ENCODE data around the gene HLA-A.
A peak's percentile ranks its signal among the peaks of the same experiment; 100 is the strongest.
"Not testable (repeated sequence)": the region's sequence is repeated elsewhere in the genome, so short reads cannot be mapped to it uniquely, and the experiment has no call there.

The HLA-A gene

GRCh38 chr6:29959467-29959866, 17.1 kb downstream of the HLA-A start:
- Histone ChIP-seq H3K4ac (ENCODE audit: low read length) (no peak overlapping the region), H3K4me3 (ENCODE audit: low read length in 2 of 2) (no peak overlapping the region), H2BK12ac (ENCODE audit: low read length) (no peak overlapping the region), H2AFZ (ENCODE audit: low read length) (no peak overlapping the region), H4K8ac (ENCODE audit: low read depth, low read length) (no peak overlapping the region), H3K27ac (replicated peaks; ENCODE audit: low read length) (no peak overlapping the region), H3K4me2 (ENCODE audit: insufficient read depth, low read length, poor library complexity, severe bottlenecking) (no peak overlapping the region), H2BK120ac (ENCODE audit: low read depth, low read length) (no peak overlapping the region), H3K18ac (ENCODE audit: low read length) (no peak overlapping the region), H3K79me1 (ENCODE audit: low read depth, low read length) (peaks cover 2% of the 10 kb centered on the region), H3K4me1 (ENCODE audit: control insufficient read depth in 2 of 2, insufficient read depth in 1 of 2, low read depth in 1 of 2, low read length in 2 of 2) (peaks cover under 1 to 2% of the 10 kb centered on the region in 2 donors), H2AK5ac (ENCODE audit: low read depth, low read length) (no peak overlapping the region), H3K9me3 (replicated peaks in 1 of 2; ENCODE audit: control insufficient read depth in 2 of 2, insufficient read depth in 1 of 2, low read depth in 1 of 2, low read length in 2 of 2) (no peaks in the 10 kb centered on the region), H3K23ac (ENCODE audit: low read depth, low read length, poor library complexity) (no peak overlapping the region), H3K14ac (ENCODE audit: low read length) (no peak overlapping the region), H4K91ac (ENCODE audit: low read depth, low read length, poor library complexity) (no peak overlapping the region), H2BK5ac (ENCODE audit: low read length) (no peak overlapping the region), H3K9ac (ENCODE audit: low read depth, low read length, poor library complexity) (no peak overlapping the region), H3K27me3 (ENCODE audit: control insufficient read depth in 3 of 3, insufficient read depth in 3 of 3, low read depth in 1 of 3, low read length in 3 of 3) (no peaks in the 10 kb centered on the region), H3K36me3 (replicated peaks in 1 of 2; ENCODE audit: control insufficient read depth in 2 of 2, insufficient read depth in 2 of 2, low read length in 2 of 2) (no peaks in the 10 kb centered on the region), H2BK15ac (ENCODE audit: low read length) (no peak overlapping the region)
- DNase-seq (ENCODE audit: low spot score), result no peak

DNA sequence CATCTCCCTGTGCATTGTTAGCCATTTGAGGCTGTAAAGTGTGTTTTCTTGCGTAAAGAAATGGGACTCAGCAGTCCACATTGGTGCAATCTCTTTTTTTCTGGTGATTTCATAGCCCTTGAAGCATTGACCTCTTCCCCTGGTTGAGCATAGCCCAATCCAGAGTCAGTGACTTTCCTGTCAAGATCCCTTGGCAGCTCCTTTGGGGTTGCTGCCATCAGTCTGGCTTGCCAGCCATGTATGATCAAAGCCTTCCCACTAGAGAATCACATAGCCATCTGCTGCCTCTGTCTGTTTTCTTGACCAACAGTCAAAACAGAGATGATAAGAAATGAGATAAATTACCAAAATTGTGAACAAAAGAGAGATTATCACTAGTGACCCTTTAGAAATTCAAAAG, 19.6 kb downstream of the HLA-A start:
- Histone ChIP-seq H3K36me3 (replicated peaks in 1 of 2; ENCODE audit: control insufficient read depth in 2 of 2, insufficient read depth in 2 of 2, low read length in 2 of 2) (no peaks in the 10 kb centered on the region), H3K18ac (ENCODE audit: low read length) (no peak overlapping the region), H2BK120ac (ENCODE audit: low read depth, low read length) (no peak overlapping the region), H3K4me3 (ENCODE audit: low read length in 2 of 2) (no peak overlapping the region), H2BK15ac (ENCODE audit: low read length) (no peak overlapping the region), H2BK12ac (ENCODE audit: low read length) (no peak overlapping the region), H3K27me3 (ENCODE audit: control insufficient read depth in 3 of 3, insufficient read depth in 3 of 3, low read depth in 1 of 3, low read length in 3 of 3) (no peaks in the 10 kb centered on the region), H3K23ac (ENCODE audit: low read depth, low read length, poor library complexity) (no peak overlapping the region), H3K14ac (ENCODE audit: low read length) (no peak overlapping the region), H3K4me2 (ENCODE audit: insufficient read depth, low read length, poor library complexity, severe bottlenecking) (no peak overlapping the region), H3K4ac (ENCODE audit: low read length) (no peak overlapping the region), H3K4me1 (ENCODE audit: control insufficient read depth in 2 of 2, insufficient read depth in 1 of 2, low read depth in 1 of 2, low read length in 2 of 2) (peaks cover 9 to 11% of the 10 kb centered on the region in 2 donors), H2BK5ac (ENCODE audit: low read length) (no peak overlapping the region), H4K91ac (ENCODE audit: low read depth, low read length, poor library complexity) (no peak overlapping the region), H3K79me1 (ENCODE audit: low read depth, low read length) (no peaks in the 10 kb centered on the region), H2AK5ac (ENCODE audit: low read depth, low read length) (no peak overlapping the region), H3K27ac (replicated peaks; ENCODE audit: low read length) (no peak overlapping the region), H4K8ac (ENCODE audit: low read depth, low read length) (no peak overlapping the region), H3K9ac (ENCODE audit: low read depth, low read length, poor library complexity) (no peak overlapping the region), H3K9me3 (replicated peaks in 1 of 2; ENCODE audit: control insufficient read depth in 2 of 2, insufficient read depth in 1 of 2, low read depth in 1 of 2, low read length in 2 of 2) (no peaks in the 10 kb centered on the region), H2AFZ (ENCODE audit: low read length) (no peak overlapping the region)
- WGBS, 2 donors (ENCODE audit: extremely low coverage in 2 of 2, insufficient read length in 2 of 2, insufficient replicate concordance in 1 of 2), result no CpG with 5 or more reads among the region's 1 CpG
- DNase-seq (ENCODE audit: low spot score), result no peak

GRCh38 chr6:29963697-29964096, 21.4 kb downstream of the HLA-A start:
- H4K8ac ChIP-seq (ENCODE audit: low read depth, low read length); H3K14ac ChIP-seq (ENCODE audit: low read length); H3K27me3 ChIP-seq (ENCODE audit: control insufficient read depth in 3 of 3, insufficient read depth in 3 of 3, low read depth in 1 of 3, low read length in 3 of 3); H3K9ac ChIP-seq (ENCODE audit: low read depth, low read length, poor library complexity); H3K4ac ChIP-seq (ENCODE audit: low read length); DNase-seq (ENCODE audit: low spot score); H3K9me3 ChIP-seq (replicated peaks in 1 of 2; ENCODE audit: control insufficient read depth in 2 of 2, insufficient read depth in 1 of 2, low read depth in 1 of 2, low read length in 2 of 2); H2BK5ac ChIP-seq (ENCODE audit: low read length); H3K27ac ChIP-seq (replicated peaks; ENCODE audit: low read length); H2BK12ac ChIP-seq (ENCODE audit: low read length); H3K4me2 ChIP-seq (ENCODE audit: insufficient read depth, low read length, poor library complexity, severe bottlenecking); H2BK120ac ChIP-seq (ENCODE audit: low read depth, low read length); H2AFZ ChIP-seq (ENCODE audit: low read length); H2BK15ac ChIP-seq (ENCODE audit: low read length); H3K23ac ChIP-seq (ENCODE audit: low read depth, low read length, poor library complexity); H2AK5ac ChIP-seq (ENCODE audit: low read depth, low read length); H3K18ac ChIP-seq (ENCODE audit: low read length); H3K36me3 ChIP-seq (replicated peaks in 1 of 2; ENCODE audit: control insufficient read depth in 2 of 2, insufficient read depth in 2 of 2, low read length in 2 of 2); H3K79me1 ChIP-seq (ENCODE audit: low read depth, low read length); H4K91ac ChIP-seq (ENCODE audit: low read depth, low read length, poor library complexity); H3K4me3 ChIP-seq (ENCODE audit: low read length in 2 of 2): not testable (repeated sequence)
- no CpG with 5 or more reads among the region's 2 CpGs for WGBS, 2 donors (ENCODE audit: extremely low coverage in 2 of 2, insufficient read length in 2 of 2, insufficient replicate concordance in 1 of 2)
- peaks cover 9 to 11% of the 10 kb centered on the region in 2 donors for H3K4me1 ChIP-seq (ENCODE audit: control insufficient read depth in 2 of 2, insufficient read depth in 1 of 2, low read depth in 1 of 2, low read length in 2 of 2)

DNA sequence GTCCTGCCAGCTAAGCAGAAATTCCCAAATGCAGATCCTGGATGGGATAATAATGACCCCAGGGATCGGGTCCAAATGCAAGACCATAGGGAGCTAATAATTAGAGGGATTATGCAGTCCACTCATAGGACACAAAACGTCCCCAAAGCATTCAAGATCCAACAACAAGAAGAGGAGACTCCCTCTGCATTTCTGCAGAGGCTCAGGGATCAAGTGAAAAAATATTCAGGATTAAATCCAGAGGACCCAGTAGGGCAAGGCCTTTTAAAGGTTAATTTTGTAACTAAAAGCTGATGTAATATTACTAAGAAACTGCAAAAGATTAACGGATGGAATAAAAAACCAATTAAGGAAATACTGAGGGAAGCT, 22.2 kb downstream of the HLA-A start:
- Histone ChIP-seq H2BK12ac (ENCODE audit: low read length) (no peak overlapping the region), H3K36me3 (replicated peaks in 1 of 2; ENCODE audit: control insufficient read depth in 2 of 2, insufficient read depth in 2 of 2, low read length in 2 of 2) (no peaks in the 10 kb centered on the region), H3K4me2 (ENCODE audit: insufficient read depth, low read length, poor library complexity, severe bottlenecking) (no peak overlapping the region), H3K79me1 (ENCODE audit: low read depth, low read length) (no peaks in the 10 kb centered on the region), H2BK120ac (ENCODE audit: low read depth, low read length) (no peak overlapping the region), H3K4ac (ENCODE audit: low read length) (no peak overlapping the region), H2BK15ac (ENCODE audit: low read length) (no peak overlapping the region), H3K27me3 (ENCODE audit: control insufficient read depth in 3 of 3, insufficient read depth in 3 of 3, low read depth in 1 of 3, low read length in 3 of 3) (no peaks in the 10 kb centered on the region), H3K14ac (ENCODE audit: low read length) (no peak overlapping the region), H2AK5ac (ENCODE audit: low read depth, low read length) (no peak overlapping the region), H3K9me3 (replicated peaks in 1 of 2; ENCODE audit: control insufficient read depth in 2 of 2, insufficient read depth in 1 of 2, low read depth in 1 of 2, low read length in 2 of 2) (no peaks in the 10 kb centered on the region), H3K27ac (replicated peaks; ENCODE audit: low read length) (peak overlapping the region; percentile 70), H3K4me3 (ENCODE audit: low read length in 2 of 2) (peak overlapping the region in 1 of 2 donors; percentile 50), H2AFZ (ENCODE audit: low read length) (peak overlapping the region; percentile 89), H4K91ac (ENCODE audit: low read depth, low read length, poor library complexity) (no peak overlapping the region), H3K9ac (ENCODE audit: low read depth, low read length, poor library complexity) (no peak overlapping the region), H3K4me1 (ENCODE audit: control insufficient read depth in 2 of 2, insufficient read depth in 1 of 2, low read depth in 1 of 2, low read length in 2 of 2) (peaks cover 9 to 11% of the 10 kb centered on the region in 2 donors), H2BK5ac (ENCODE audit: low read length) (no peak overlapping the region), H3K23ac (ENCODE audit: low read depth, low read length, poor library complexity) (no peak overlapping the region), H3K18ac (ENCODE audit: low read length) (no peak overlapping the region), H4K8ac (ENCODE audit: low read depth, low read length) (no peak overlapping the region)
- WGBS, 2 donors (ENCODE audit: extremely low coverage in 2 of 2, insufficient read length in 2 of 2, insufficient replicate concordance in 1 of 2), result no CpG with 5 or more reads among the region's 3 CpGs
- no peak for DNase-seq (ENCODE audit: low spot score)

Measured in neuronal stem cell (in vitro differentiated cells).